ELR (cell line): Measurements from ENCODE around the gene CDK5RAP3.
A peak's percentile ranks its signal among the peaks of the same experiment; 100 is the strongest.

ENCODE experiments used
- DNase-seq: peaks from one replicate; pipeline ENCODE4 v3.0.0-alpha.2; 2015; ENCODE audit warnings: low read depth

CDK5RAP3 gene

DNA sequence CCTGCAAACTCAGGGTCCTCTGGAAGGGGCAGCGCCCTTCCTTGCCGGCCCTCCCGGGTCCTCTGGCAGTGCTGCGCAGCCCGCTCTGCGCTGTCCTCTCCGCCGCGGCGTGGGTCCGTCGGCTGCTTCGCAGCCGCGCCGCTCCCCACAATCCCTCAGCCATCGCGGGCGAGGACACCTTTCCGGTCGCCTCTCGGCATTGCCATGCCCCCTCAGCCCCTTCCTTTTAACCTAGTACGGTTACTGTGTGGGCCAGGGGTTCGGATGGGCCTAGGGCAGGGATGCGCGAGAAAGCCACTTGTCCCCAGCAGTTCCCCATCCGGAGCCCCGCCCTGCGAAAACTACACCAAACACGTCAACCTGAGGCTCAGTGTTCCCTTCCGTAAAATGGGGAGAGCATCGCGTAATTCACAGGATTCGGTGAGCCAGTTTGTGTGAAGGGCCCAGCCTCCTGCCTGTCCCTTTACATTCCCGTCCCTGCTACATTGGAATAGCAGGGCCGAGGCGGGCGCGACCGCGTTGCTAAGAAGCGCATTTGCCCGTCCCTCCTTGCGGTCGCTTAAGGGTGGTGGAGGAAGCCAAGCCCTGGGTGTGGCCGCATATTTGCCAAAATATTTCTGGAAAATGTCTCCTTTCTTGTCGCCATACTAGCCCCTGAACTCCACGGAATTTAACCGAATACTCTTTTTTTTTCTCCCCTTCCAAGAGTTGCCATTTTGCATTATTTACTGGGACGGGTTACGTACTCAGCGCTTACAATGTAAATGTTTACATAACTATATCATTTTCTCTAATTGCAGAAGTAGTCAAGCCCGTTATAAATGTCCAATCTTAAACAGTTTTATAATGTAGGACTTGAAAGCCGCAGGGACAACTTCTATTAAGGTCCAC lies 53.5 kb downstream of the CDK5RAP3 start:
- DNase-seq, result peak; percentile 74

- DNase-seq, result peak; percentile 98
Measured at GRCh38 chr17:48025040-48025903, 54.4 kb downstream of the CDK5RAP3 start.

DNA sequence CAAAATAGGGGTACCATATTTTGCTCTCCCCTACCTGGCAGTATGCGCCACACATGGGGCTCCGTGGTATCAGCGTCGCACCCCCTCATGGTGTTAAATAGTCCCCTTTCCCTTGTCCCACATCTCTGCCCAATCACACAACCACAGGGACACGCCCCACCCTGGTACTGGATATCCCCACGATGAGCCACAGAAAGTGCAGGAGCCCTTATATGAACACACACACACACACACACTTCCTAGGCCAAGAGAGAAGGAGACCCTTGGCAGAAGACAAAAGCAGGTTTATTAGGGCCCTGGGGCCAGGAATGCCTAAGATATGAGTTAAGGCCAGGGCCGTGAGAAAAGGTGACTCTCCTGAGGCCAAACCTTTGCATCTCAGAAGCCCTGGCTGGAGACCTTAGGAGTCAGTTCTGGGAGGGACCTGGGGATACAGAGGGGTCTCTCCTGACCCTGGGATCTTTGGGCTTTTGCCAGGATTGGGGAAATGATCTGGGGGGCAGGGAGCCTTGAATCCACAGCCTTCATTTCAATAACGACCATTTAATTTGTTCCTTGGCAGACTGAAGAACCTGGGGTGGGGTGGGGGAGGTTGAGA lies 55.1 kb downstream of the CDK5RAP3 start:
- peak; percentile 77 for DNase-seq

GRCh38 chr17:48026502-48027321 lies 55.8 kb downstream of the CDK5RAP3 start:
- DNase-seq, result peak; percentile 92

- no peak for DNase-seq
Measured at GRCh38 chr17:48027322-48027981, 56.5 kb downstream of the CDK5RAP3 start.

DNA sequence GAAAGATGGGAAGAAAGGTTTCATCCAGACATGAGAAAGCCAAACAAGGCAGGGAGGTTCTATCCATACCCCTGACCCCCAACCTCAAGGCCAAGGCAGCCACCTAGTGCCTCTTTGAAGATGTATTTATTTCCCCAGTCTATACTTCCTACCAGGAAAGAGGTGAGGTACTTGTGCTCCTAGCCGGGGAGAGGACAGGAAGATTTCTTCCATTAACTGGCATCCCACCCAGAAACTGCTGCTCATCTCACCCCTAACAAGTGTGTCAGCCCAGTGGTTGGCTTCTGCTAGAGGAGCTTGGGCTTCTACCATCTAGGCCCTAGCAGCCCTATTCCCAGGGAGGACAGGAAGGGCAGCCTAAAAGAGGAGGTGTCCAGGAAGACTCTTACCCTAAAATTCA lies 57.8 kb downstream of the CDK5RAP3 start:
- no peak for DNase-seq

DNA sequence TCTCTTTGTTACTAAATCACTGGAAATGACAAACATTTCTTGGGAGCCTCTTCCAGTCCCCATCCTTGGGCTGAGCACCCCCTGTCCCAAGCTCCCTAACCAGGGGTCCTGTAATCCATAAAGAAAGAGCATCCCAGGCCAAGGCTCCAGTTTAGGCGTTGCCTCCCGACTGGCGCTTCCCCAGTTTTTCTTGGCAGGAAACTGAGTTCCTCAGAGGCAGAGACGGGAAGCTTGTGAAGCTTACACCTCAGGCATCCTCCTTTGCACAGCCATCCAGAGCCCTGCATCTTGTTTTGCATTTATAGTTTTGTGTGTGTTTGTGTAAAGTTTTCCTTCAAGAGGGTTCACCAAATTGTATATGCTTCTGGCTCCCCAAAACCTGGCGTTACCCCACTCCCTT lies 59.6 kb downstream of the CDK5RAP3 start:
- DNase-seq, result no peak
